Esophagus muscularis mucosa (tissue), 4 donors: ENCODE results near the gene ASPHD2. TPM values are rescaled to one million over a fixed set of nuclear protein-coding genes. Genes with fewer than 3 reads are reported as not detected.

Experiments used
- DNase-seq: peaks from one replicate; pipeline ENCODE4 v3.0.0-alpha.2; 2017; ENCODE audit errors: extremely low spot score
- H3K27ac ChIP-seq, 4 donors: fragments of 200-600 bp; sonication (generic); replicated peaks in 1 of 4; 1 replicate in 3 of 4; 2 replicates in 1 of 4; pipeline ENCODE4 v1.5.1; 2016 to 2019; ENCODE audit warnings: mild to moderate bottlenecking in 1 of 4
- H3K27me3 ChIP-seq, 4 donors: fragments of 200-600 bp; sonication (generic); one replicate each; pipeline versions ENCODE4 v1.5.1 to v1.6.0; 2016 to 2019
- H3K36me3 ChIP-seq, 4 donors: fragments of 200-600 bp; sonication (generic); one replicate each; pipeline ENCODE4 v1.5.1; 2016 to 2019
- H3K4me1 ChIP-seq, 4 donors: fragments of 200-600 bp; sonication (generic); one replicate each; pipeline ENCODE4 v1.5.1; 2016 to 2019
- H3K4me3 ChIP-seq, 4 donors: fragments of 200-600 bp; sonication (generic); 1 replicate in 2 of 4; 2 replicates in 2 of 4; pipeline ENCODE4 v1.5.1; 2016 to 2019; ENCODE audit warnings: mild to moderate bottlenecking in 4 of 4, moderate library complexity in 1 of 4
- H3K9me3 ChIP-seq, 4 donors: fragments of 200-600 bp; sonication (generic); 1 replicate in 3 of 4; 2 replicates in 1 of 4; pipeline ENCODE4 v1.5.1; 2016 to 2019
- EP300 ChIP-seq: sonication (generic); formaldehyde crosslinking; IDR thresholded peaks from one replicate; pipeline ENCODE4 v1.6.1; 2017; ENCODE audit warnings: antibody characterized with exemption
- POLR2A ChIP-seq: fragments of 450-650 bp; IDR thresholded peaks from one replicate; pipeline ENCODE4 v1.6.1; 2017; ENCODE audit warnings: antibody characterized with exemption, moderate library complexity, mild to moderate bottlenecking, low read depth
- POLR2AphosphoS5 ChIP-seq, 2 donors: sonication (generic); formaldehyde crosslinking; IDR thresholded peaks; one replicate each; pipeline ENCODE4 v1.6.1; 2017; ENCODE audit warnings: antibody characterized with exemption in 2 of 2
- WGBS: methylation state at CpG from one replicate; pipeline ENCODE4 v1.1.5; 2018; 5-methylcytosine and 5-hydroxymethylcytosine counted together
- intact Hi-C: fragments of 100-400 bp; cut with DNase I; formaldehyde crosslinking; loops from one replicate; pipeline ENCODE4 v1.15.1; 2023
- total RNA-seq, 4 donors: library from RNA; depleted of rRNA; stranded (reverse); fragments of >200 nt; gene quantifications; one replicate each; pipeline versions ENCODE4 v1.1.0 to v1.2.1, GENCODE V29; 2016
- TF ChIP-seq, protein P1 (sequence below), 3 experiments: fragments of 200-600 bp in 2 of 3; fragments of 450-650 bp in 1 of 3; sonication (generic) in 2 of 3; IDR thresholded peaks; one replicate each; pipeline ENCODE4 v1.5.1; 2017 to 2019; ENCODE audit warnings: antibody characterized with exemption in 3 of 3, mild to moderate bottlenecking in 2 of 3, moderate library complexity in 1 of 3

ASPHD2 gene
- total RNA-seq, 4 donors from 2014 or later = 0.42 to 1.1 (median 0.88) TPM

DNA sequence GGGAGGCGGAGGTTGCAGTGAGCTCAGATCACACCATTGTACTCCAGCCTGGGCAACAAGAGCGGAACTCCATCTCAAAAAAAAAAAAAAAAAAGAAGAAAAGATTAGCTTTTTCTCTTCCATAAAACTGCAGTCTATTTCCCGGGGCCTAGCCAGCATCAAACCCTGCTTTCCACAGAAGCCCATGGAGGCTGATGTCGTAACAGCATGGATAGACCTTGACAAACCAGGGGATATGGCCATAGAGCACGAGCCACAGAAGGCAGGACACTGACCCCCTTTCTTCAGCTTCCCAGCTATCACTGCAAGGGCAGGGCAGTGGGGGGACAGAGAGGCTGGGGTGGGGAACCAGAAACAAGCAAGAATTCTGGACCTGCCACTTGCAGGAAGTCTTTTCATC is 33.0 kb downstream of the ASPHD2 start:
- Histone ChIP-seq H3K9me3 (no peaks in the 10 kb centered on the region), H3K4me1 (peaks cover 0 to 11% (median 3%) of the 10 kb centered on the region in 4 donors), H3K4me3 (no peak overlapping the region), H3K36me3 (peaks cover 42 to 96% (median 77%) of the 10 kb centered on the region in 4 donors), H3K27me3 (no peaks in the 10 kb centered on the region), H3K27ac (no peak overlapping the region)
- TF ChIP-seq, protein P1, sequence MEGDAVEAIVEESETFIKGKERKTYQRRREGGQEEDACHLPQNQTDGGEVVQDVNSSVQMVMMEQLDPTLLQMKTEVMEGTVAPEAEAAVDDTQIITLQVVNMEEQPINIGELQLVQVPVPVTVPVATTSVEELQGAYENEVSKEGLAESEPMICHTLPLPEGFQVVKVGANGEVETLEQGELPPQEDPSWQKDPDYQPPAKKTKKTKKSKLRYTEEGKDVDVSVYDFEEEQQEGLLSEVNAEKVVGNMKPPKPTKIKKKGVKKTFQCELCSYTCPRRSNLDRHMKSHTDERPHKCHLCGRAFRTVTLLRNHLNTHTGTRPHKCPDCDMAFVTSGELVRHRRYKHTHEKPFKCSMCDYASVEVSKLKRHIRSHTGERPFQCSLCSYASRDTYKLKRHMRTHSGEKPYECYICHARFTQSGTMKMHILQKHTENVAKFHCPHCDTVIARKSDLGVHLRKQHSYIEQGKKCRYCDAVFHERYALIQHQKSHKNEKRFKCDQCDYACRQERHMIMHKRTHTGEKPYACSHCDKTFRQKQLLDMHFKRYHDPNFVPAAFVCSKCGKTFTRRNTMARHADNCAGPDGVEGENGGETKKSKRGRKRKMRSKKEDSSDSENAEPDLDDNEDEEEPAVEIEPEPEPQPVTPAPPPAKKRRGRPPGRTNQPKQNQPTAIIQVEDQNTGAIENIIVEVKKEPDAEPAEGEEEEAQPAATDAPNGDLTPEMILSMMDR (IDR thresholded peaks at IDR 0.05) = no peak
- no peak for TF ChIP-seq POLR2A
- TF ChIP-seq EP300 = no peak
- no peak for TF ChIP-seq POLR2AphosphoS5 (IDR thresholded peaks at IDR 0.05)
- DNase-seq = no peak
- intact Hi-C loops = loop anchor here (5.0 kb wide), 1 partner anchor 100 kb away; no protein-coding TSS in a partner anchor
- 94% methylated on average over 5 of the region's 5 CpGs for WGBS

GRCh38 chr22:26462641-26463040 is 33.6 kb downstream of the ASPHD2 start:
- TF ChIP-seq POLR2A (no peak), EP300 (no peak), POLR2AphosphoS5 (IDR thresholded peaks at IDR 0.05) (no peak)
- TF ChIP-seq, protein P1 (IDR thresholded peaks at IDR 0.05) = no peak
- H3K9me3 ChIP-seq = no peaks in the 10 kb centered on the region
- peaks cover 0 to 11% (median 3%) of the 10 kb centered on the region in 4 donors for H3K4me1 ChIP-seq
- intact Hi-C loops = loop anchor here (5.0 kb wide), 1 partner anchor 100 kb away; no protein-coding TSS in a partner anchor
- peaks cover 42 to 96% (median 77%) of the 10 kb centered on the region in 4 donors for H3K36me3 ChIP-seq
- no peak overlapping the region for H3K27ac ChIP-seq
- no peaks in the 10 kb centered on the region for H3K27me3 ChIP-seq
- no peak for DNase-seq
- no peak overlapping the region for H3K4me3 ChIP-seq
- 89% methylated on average over 3 of the region's 3 CpGs for WGBS

DNA sequence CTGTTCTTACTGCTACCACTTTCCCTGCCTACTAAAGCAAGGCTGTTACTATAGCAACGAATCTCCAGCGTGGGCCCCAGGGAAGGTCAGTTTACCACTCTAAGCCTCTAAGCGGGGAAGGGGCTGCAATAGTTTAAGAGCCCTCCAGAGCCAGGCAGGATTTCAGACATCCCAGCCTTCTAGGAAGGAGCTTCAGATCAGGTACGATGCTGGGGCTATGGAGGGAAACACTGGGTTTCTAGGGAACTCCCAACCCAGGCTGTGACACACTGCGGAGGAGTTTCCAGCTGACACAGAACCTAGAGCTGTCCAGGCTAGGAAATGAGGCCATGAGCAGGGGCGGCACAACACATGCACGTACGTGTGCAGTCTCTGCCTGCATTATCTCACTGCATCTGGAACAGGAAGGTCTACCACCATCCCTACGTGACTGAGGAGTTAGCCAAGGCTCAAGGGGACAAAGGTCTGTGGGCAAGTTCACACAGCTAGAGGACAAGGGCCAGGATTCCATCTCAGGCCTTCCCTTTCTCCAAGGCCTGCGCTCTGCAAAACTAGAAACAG is 34.1 kb downstream of the ASPHD2 start:
- WGBS = 80% methylated on average over 9 of the region's 10 CpGs
- DNase-seq = no peak
- no peak overlapping the region for H3K4me3 ChIP-seq
- no peak overlapping the region for H3K27ac ChIP-seq
- H3K27me3 ChIP-seq = no peaks in the 10 kb centered on the region
- intact Hi-C loops = loop anchor here (5.0 kb wide), 1 partner anchor 101 kb away; no protein-coding TSS in a partner anchor
- H3K36me3 ChIP-seq = peaks cover 42 to 96% (median 77%) of the 10 kb centered on the region in 4 donors
- peaks cover 0 to 11% (median 3%) of the 10 kb centered on the region in 4 donors for H3K4me1 ChIP-seq
- no peaks in the 10 kb centered on the region for H3K9me3 ChIP-seq
- TF ChIP-seq EP300 (no peak), POLR2AphosphoS5 (IDR thresholded peaks at IDR 0.05) (no peak), POLR2A (no peak)
- TF ChIP-seq, protein P1 (IDR thresholded peaks at IDR 0.05) = no peak

DNA sequence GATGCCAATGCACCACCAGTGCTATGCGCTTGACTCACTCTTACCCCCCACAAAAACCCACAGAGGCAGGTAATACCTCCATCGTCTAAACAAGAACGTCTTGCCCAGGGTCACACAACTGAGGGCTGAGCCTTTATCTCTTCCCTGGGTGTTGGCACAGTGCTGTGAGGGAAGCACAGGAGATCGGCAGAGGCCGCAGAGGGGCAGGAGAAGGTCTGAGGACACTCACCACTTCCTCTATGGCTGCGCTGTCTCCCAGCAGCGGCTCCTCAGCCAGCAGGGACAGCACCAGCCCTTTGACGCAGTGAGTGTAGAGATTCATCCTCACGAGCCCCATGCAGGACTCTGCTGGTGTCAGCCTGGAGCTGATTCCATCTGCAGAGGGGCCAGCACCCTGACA is 34.6 kb downstream of the ASPHD2 start:
- H3K27me3 ChIP-seq = no peaks in the 10 kb centered on the region
- no peaks in the 10 kb centered on the region for H3K9me3 ChIP-seq
- no peak for DNase-seq
- H3K27ac ChIP-seq = no peak overlapping the region
- intact Hi-C loops = loop anchor here (5.0 kb wide), 1 partner anchor 101 kb away; no protein-coding TSS in a partner anchor
- H3K36me3 ChIP-seq = peaks cover 44 to 96% (median 78%) of the 10 kb centered on the region in 4 donors
- peaks cover 0 to 11% (median 3%) of the 10 kb centered on the region in 4 donors for H3K4me1 ChIP-seq
- TF ChIP-seq, protein P1 (IDR thresholded peaks at IDR 0.05) = no peak
- TF ChIP-seq POLR2AphosphoS5 (IDR thresholded peaks at IDR 0.05) (no peak), POLR2A (no peak), EP300 (no peak)
- WGBS = 78% methylated on average over 8 of the region's 9 CpGs
- H3K4me3 ChIP-seq = no peak overlapping the region
